Measurements from ENCODE around the gene SMIM9.

- no peak for TF ChIP-seq POLR2A (IDR thresholded peaks at IDR 0.05)
- TF ChIP-seq, protein P1, sequence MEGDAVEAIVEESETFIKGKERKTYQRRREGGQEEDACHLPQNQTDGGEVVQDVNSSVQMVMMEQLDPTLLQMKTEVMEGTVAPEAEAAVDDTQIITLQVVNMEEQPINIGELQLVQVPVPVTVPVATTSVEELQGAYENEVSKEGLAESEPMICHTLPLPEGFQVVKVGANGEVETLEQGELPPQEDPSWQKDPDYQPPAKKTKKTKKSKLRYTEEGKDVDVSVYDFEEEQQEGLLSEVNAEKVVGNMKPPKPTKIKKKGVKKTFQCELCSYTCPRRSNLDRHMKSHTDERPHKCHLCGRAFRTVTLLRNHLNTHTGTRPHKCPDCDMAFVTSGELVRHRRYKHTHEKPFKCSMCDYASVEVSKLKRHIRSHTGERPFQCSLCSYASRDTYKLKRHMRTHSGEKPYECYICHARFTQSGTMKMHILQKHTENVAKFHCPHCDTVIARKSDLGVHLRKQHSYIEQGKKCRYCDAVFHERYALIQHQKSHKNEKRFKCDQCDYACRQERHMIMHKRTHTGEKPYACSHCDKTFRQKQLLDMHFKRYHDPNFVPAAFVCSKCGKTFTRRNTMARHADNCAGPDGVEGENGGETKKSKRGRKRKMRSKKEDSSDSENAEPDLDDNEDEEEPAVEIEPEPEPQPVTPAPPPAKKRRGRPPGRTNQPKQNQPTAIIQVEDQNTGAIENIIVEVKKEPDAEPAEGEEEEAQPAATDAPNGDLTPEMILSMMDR (IDR thresholded peaks at IDR 0.05), result no peak
- no peak for TF ChIP-seq POLR2AphosphoS5 (IDR thresholded peaks at IDR 0.05)
Measured at GRCh38 chrX:154802947-154803346, 31.5 kb downstream of the SMIM9 start.

All from prostate gland (tissue), 2 donors.